Neuronal stem cell (in vitro differentiated cells): ENCODE results near the gene HTR6.

Experiments used
- DNase-seq: peaks from one replicate; pipeline ENCODE4 v3.0.0-alpha.2; 2013; ENCODE audit warnings: low spot score
- H2AFZ ChIP-seq: one replicate; pipeline ENCODE4 v1.6.1; 2013; ENCODE audit warnings: mild to moderate bottlenecking, low read length, inconsistent platforms
- H2AK5ac ChIP-seq: 2 replicates; pipeline ENCODE4 v1.6.1; 2013; ENCODE audit warnings: low read depth, mild to moderate bottlenecking, inconsistent platforms, low read length, moderate library complexity, mixed read lengths
- H2BK120ac ChIP-seq: 2 replicates; pipeline ENCODE4 v1.6.1; 2013; ENCODE audit warnings: low read depth, mild to moderate bottlenecking, inconsistent platforms, low read length, moderate library complexity, mixed read lengths
- H2BK12ac ChIP-seq: one replicate; pipeline ENCODE4 v1.6.1; 2013; ENCODE audit warnings: low read length, inconsistent platforms
- H2BK15ac ChIP-seq: 2 replicates; pipeline ENCODE4 v1.6.1; 2013; ENCODE audit warnings: mild to moderate bottlenecking, low read length, inconsistent platforms, mixed read lengths
- H2BK5ac ChIP-seq: one replicate; pipeline ENCODE4 v1.6.1; 2013; ENCODE audit warnings: inconsistent platforms, mild to moderate bottlenecking, low read length, moderate library complexity
- H3K14ac ChIP-seq: one replicate; pipeline ENCODE4 v1.6.1; 2013; ENCODE audit warnings: low read length, inconsistent platforms
- H3K18ac ChIP-seq: 2 replicates; pipeline ENCODE4 v1.6.1; 2013; ENCODE audit warnings: low read length, inconsistent platforms
- H3K23ac ChIP-seq: 2 replicates; pipeline ENCODE4 v1.6.1; 2013; ENCODE audit warnings: low read depth, mild to moderate bottlenecking, mixed read lengths, low read length, inconsistent platforms; ENCODE audit not compliant: poor library complexity
- H3K27ac ChIP-seq: replicated peaks from 3 replicates; pipeline ENCODE4 v1.5.1; 2013; ENCODE audit warnings: low read length, inconsistent platforms
- H3K27me3 ChIP-seq, 3 experiments: 2 replicates each; pipeline ENCODE4 v1.6.1; 2013; ENCODE audit warnings: low read length in 3 of 3, mild to moderate bottlenecking in 2 of 3, inconsistent platforms in 1 of 3, low read depth in 1 of 3, mixed read lengths in 1 of 3, moderate library complexity in 1 of 3; ENCODE audit not compliant: control insufficient read depth in 3 of 3, insufficient read depth in 3 of 3
- H3K36me3 ChIP-seq, 2 donors: replicated peaks in 1 of 2; 2 replicates each; pipeline ENCODE4 v1.6.1; 2013; ENCODE audit warnings: low read length in 2 of 2; ENCODE audit not compliant: control insufficient read depth in 2 of 2, insufficient read depth in 2 of 2
- H3K4ac ChIP-seq: 2 replicates; pipeline ENCODE4 v1.6.1; 2013; ENCODE audit warnings: inconsistent platforms, mild to moderate bottlenecking, low read length, moderate library complexity
- H3K4me1 ChIP-seq, 2 donors: 1 replicate in 1 of 2; 2 replicates in 1 of 2; pipeline ENCODE4 v1.6.1; 2013; ENCODE audit warnings: low read length in 2 of 2, low read depth in 1 of 2; ENCODE audit not compliant: control insufficient read depth in 2 of 2, insufficient read depth in 1 of 2
- H3K4me2 ChIP-seq: one replicate; pipeline ENCODE4 v1.6.1; 2013; ENCODE audit warnings: mild to moderate bottlenecking, low read length, inconsistent platforms; ENCODE audit not compliant: insufficient read depth, poor library complexity, severe bottlenecking
- H3K4me3 ChIP-seq, 2 donors: 2 replicates each; pipeline ENCODE4 v1.5.1; 2013; ENCODE audit warnings: low read length in 2 of 2, mild to moderate bottlenecking in 2 of 2, inconsistent platforms in 1 of 2, moderate library complexity in 1 of 2
- H3K79me1 ChIP-seq: one replicate; pipeline ENCODE4 v1.6.1; 2013; ENCODE audit warnings: low read depth, mild to moderate bottlenecking, inconsistent platforms, low read length, moderate library complexity
- H3K9ac ChIP-seq: one replicate; pipeline ENCODE4 v1.6.1; 2013; ENCODE audit warnings: mild to moderate bottlenecking, low read depth, low read length, inconsistent platforms; ENCODE audit not compliant: poor library complexity
- H3K9me3 ChIP-seq, 2 donors: replicated peaks in 1 of 2; 2 replicates each; pipeline versions ENCODE3 to v1.6.1; 2013; ENCODE audit warnings: low read length in 2 of 2, mild to moderate bottlenecking in 2 of 2, inconsistent platforms in 1 of 2, low read depth in 1 of 2, mixed read lengths in 1 of 2, moderate library complexity in 1 of 2; ENCODE audit not compliant: control insufficient read depth in 2 of 2, insufficient read depth in 1 of 2
- H4K8ac ChIP-seq: one replicate; pipeline ENCODE4 v1.6.1; 2013; ENCODE audit warnings: low read depth, mild to moderate bottlenecking, inconsistent platforms, low read length, moderate library complexity
- H4K91ac ChIP-seq: one replicate; pipeline ENCODE4 v1.6.1; 2013; ENCODE audit warnings: low read length, low read depth, mild to moderate bottlenecking, inconsistent platforms; ENCODE audit not compliant: poor library complexity
- WGBS, 2 donors: extraction: QIAGEN DNeasy Blood & Tissue Kit; methylation state at CpG; one replicate each; pipeline ENCODE4 v1.1.7; 2013; ENCODE audit warnings: missing lambda C conversion rate in 2 of 2, mixed read lengths in 1 of 2; ENCODE audit not compliant: insufficient read length in 2 of 2, insufficient replicate concordance in 1 of 2; ENCODE audit errors: extremely low coverage in 2 of 2; 5-methylcytosine and 5-hydroxymethylcytosine counted together

Gene HTR6

DNA sequence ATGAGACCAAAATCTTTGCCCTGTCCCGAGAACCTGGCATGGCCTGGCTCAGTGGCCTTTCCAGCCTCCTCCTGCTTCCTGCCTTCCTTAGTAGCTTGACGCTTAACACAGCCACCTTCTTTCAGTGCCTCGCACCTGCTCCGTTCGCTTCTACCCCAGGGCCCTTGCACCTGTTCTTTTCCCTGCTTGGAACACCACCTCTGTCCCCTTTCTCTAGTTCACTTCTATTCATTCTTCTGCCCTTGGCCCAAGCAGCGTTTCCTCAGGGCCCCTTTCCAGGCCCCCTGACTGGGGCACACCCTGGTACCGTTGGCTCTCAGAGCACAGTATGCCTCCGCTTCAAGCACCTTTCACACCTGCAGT, 9.0 kb upstream of the HTR6 start:
- Histone ChIP-seq H3K9me3 (no peaks in the 10 kb centered on the region), H3K27me3 (peaks cover 0 to 2% (median 2%) of the 10 kb centered on the region in 3 experiments), H3K23ac (no peak overlapping the region), H3K27ac (no peak overlapping the region), H3K36me3 (no peaks in the 10 kb centered on the region), H2BK120ac (no peak overlapping the region), H2BK12ac (no peak overlapping the region), H3K4me1 (peaks cover 3 to 20% of the 10 kb centered on the region in 2 donors), H2BK15ac (no peak overlapping the region), H3K9ac (no peak overlapping the region), H3K4ac (no peak overlapping the region), H3K18ac (no peak overlapping the region), H2BK5ac (peak overlapping the region; percentile 68), H3K4me2 (no peak overlapping the region), H3K14ac (no peak overlapping the region), H4K91ac (no peak overlapping the region), H4K8ac (no peak overlapping the region), H3K4me3 (no peak overlapping the region), H2AFZ (no peak overlapping the region), H2AK5ac (no peak overlapping the region), H3K79me1 (no peaks in the 10 kb centered on the region)
- WGBS, 2 donors: no CpG with 5 or more reads among the region's 8 CpGs
- DNase-seq: no peak

DNA sequence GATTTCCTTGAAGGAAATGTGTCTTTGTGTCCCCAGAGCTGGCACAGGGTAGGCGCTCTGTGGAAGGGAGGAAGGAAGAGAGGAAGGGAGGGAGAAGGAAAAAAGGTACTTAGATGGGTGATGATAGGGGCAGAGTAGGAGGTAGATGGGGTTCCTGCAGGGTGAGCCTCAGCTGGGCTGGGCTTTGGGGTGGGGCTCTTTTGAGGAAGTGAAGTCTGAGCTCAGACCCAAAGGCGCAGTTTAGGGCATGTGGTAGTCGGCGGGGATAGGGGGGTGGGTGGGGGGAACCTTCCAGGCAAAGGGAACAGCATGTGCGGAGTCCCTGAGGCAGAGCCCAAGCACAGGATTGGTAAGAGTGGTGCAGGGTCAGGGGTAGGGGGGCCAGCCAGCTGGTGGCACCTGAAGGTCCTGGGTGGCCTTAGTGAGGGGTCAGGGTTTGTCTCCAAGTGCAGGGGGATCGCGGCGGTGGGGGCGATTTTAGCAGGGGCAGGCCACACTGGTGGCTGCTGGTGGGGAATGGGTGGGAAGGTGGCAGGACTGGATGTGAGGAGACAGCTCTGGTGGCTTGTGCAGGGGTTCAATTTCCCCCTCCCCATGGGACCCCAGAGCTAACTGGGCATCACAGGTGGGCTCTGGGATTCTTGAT, 8.4 kb upstream of the HTR6 start:
- no peak overlapping the region for H3K27ac ChIP-seq
- no peak overlapping the region for H4K8ac ChIP-seq
- peaks cover 0 to 2% (median 2%) of the 10 kb centered on the region in 3 experiments for H3K27me3 ChIP-seq
- no peak overlapping the region for H3K23ac ChIP-seq
- H3K36me3 ChIP-seq: no peaks in the 10 kb centered on the region
- no peak overlapping the region for H3K4me3 ChIP-seq
- H3K79me1 ChIP-seq: no peaks in the 10 kb centered on the region
- no peak overlapping the region for H2AFZ ChIP-seq
- no peaks in the 10 kb centered on the region for H3K9me3 ChIP-seq
- no peak overlapping the region for H3K4me2 ChIP-seq
- H2BK5ac ChIP-seq: no peak overlapping the region
- H2BK120ac ChIP-seq: no peak overlapping the region
- DNase-seq: no peak
- H3K14ac ChIP-seq: no peak overlapping the region
- H3K4me1 ChIP-seq: peaks cover 1 to 20% of the 10 kb centered on the region in 2 donors
- H3K18ac ChIP-seq: no peak overlapping the region
- H3K9ac ChIP-seq: no peak overlapping the region
- no CpG with 5 or more reads among the region's 9 CpGs for WGBS, 2 donors
- H2BK12ac ChIP-seq: no peak overlapping the region
- peak overlapping the region; percentile 19 for H2AK5ac ChIP-seq
- no peak overlapping the region for H3K4ac ChIP-seq
- H2BK15ac ChIP-seq: no peak overlapping the region
- H4K91ac ChIP-seq: no peak overlapping the region

DNA sequence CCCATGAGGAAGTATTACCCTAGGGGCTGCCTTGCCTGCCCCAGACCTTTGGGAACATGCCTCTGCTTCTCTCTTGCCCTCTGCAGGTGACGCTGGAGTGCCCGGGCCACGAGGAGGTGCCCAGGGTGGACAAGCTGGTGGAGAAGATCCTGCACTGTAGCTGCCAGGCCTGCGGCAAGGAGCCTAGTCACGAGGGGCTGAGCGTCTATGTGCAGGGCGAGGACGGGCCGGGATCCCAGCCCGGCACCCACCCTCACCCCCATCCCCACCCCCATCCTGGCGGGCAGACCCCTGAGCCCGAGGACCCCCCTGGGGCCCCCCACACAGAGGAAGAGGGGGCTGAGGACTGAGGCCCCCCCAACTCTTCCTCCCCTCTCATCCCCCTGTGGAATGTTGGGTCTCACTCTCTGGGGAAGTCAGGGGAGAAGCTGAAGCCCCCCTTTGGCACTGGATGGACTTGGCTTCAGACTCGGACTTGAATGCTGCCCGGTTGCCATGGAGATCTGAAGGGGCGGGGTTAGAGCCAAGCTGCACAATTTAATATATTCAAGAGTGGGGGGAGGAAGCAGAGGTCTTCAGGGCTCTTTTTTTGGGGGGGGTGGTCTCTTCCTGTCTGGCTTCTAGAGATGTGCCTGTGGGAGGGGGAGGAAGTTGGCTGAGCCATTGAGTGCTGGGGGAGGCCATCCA, 7.8 kb upstream of the HTR6 start:
- no peak overlapping the region for H3K9ac ChIP-seq
- H2BK15ac ChIP-seq: no peak overlapping the region
- no peak overlapping the region for H3K4me2 ChIP-seq
- no peak for DNase-seq
- peak overlapping the region; percentile 19 for H2AK5ac ChIP-seq
- no peaks in the 10 kb centered on the region for H3K9me3 ChIP-seq
- H4K91ac ChIP-seq: no peak overlapping the region
- H3K14ac ChIP-seq: no peak overlapping the region
- no peak overlapping the region for H2BK12ac ChIP-seq
- no peak overlapping the region for H3K4me3 ChIP-seq
- H4K8ac ChIP-seq: no peak overlapping the region
- no peak overlapping the region for H3K4ac ChIP-seq
- no CpG with 5 or more reads among the region's 15 CpGs for WGBS, 2 donors
- H3K4me1 ChIP-seq: peaks cover 1 to 20% of the 10 kb centered on the region in 2 donors
- no peak overlapping the region for H3K27ac ChIP-seq
- H2BK120ac ChIP-seq: no peak overlapping the region
- peaks cover 0 to 4% (median 2%) of the 10 kb centered on the region in 3 experiments for H3K27me3 ChIP-seq
- no peak overlapping the region for H2BK5ac ChIP-seq
- H3K18ac ChIP-seq: no peak overlapping the region
- H3K79me1 ChIP-seq: no peaks in the 10 kb centered on the region
- no peak overlapping the region for H3K23ac ChIP-seq
- H2AFZ ChIP-seq: peak overlapping the region; percentile 6
- H3K36me3 ChIP-seq: no peaks in the 10 kb centered on the region

DNA sequence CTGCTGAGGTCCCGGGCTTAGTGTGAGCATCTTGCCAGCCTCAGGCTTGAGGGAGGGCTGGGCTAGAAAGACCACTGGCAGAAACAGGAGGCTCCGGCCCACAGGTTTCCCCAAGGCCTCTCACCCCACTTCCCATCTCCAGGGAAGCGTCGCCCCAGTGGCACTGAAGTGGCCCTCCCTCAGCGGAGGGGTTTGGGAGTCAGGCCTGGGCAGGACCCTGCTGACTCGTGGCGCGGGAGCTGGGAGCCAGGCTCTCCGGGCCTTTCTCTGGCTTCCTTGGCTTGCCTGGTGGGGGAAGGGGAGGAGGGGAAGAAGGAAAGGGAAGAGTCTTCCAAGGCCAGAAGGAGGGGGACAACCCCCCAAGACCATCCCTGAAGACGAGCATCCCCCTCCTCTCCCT, 7.2 kb upstream of the HTR6 start:
- H3K23ac ChIP-seq: no peak overlapping the region
- H3K79me1 ChIP-seq: no peaks in the 10 kb centered on the region
- H3K36me3 ChIP-seq: no peaks in the 10 kb centered on the region
- H3K9me3 ChIP-seq: no peaks in the 10 kb centered on the region
- no CpG with 5 or more reads among the region's 10 CpGs for WGBS, 2 donors
- no peak overlapping the region for H4K91ac ChIP-seq
- H2BK15ac ChIP-seq: no peak overlapping the region
- H3K4ac ChIP-seq: no peak overlapping the region
- H4K8ac ChIP-seq: no peak overlapping the region
- no peak overlapping the region for H2AK5ac ChIP-seq
- H3K14ac ChIP-seq: no peak overlapping the region
- no peak for DNase-seq
- H3K9ac ChIP-seq: no peak overlapping the region
- H3K18ac ChIP-seq: peak overlapping the region; percentile 35
- peak overlapping the region; percentile 6 for H2AFZ ChIP-seq
- H3K27me3 ChIP-seq: peaks cover 0 to 9% (median 2%) of the 10 kb centered on the region in 3 experiments
- no peak overlapping the region for H3K4me2 ChIP-seq
- H3K27ac ChIP-seq: no peak overlapping the region
- no peak overlapping the region for H2BK12ac ChIP-seq
- H3K4me1 ChIP-seq: peaks cover 1 to 20% of the 10 kb centered on the region in 2 donors
- no peak overlapping the region for H3K4me3 ChIP-seq
- no peak overlapping the region for H2BK120ac ChIP-seq
- no peak overlapping the region for H2BK5ac ChIP-seq
